GM19372 (cell line): ENCODE measurements around the gene AFF3.
"Not testable (repeated sequence)": the region's sequence is repeated elsewhere in the genome, so short reads cannot be mapped to it uniquely, and the experiment has no call there.

ENCODE experiments used
- ATAC-seq: cut with Tn5 transposase; IDR thresholded peaks from one replicate; pipeline ENCODE4 v1.9.1; 2021; ENCODE audit warnings: mild to moderate bottlenecking, low read depth, moderate library complexity; ENCODE audit not compliant: unreplicated experiment

Gene AFF3

GRCh38 chr2:99942561-99943347, 199.6 kb downstream of the AFF3 start:
- ATAC-seq = no peak

GRCh38 chr2:99940963-99941362, 201.4 kb downstream of the AFF3 start:
- ATAC-seq = no peak

GRCh38 chr2:99939135-99939534, 203.3 kb downstream of the AFF3 start:
- no peak for ATAC-seq

- ATAC-seq = no peak
Observed at GRCh38 chr2:99938250-99938649, 204.1 kb downstream of the AFF3 start.

- ATAC-seq = no peak
Observed at GRCh38 chr2:99936065-99936464, 206.3 kb downstream of the AFF3 start.

- ATAC-seq = no peak
Observed at GRCh38 chr2:99935662-99936061, 206.7 kb downstream of the AFF3 start.

- no peak for ATAC-seq
Observed at GRCh38 chr2:99933894-99934650, 208.3 kb downstream of the AFF3 start.

GRCh38 chr2:99933491-99933890, 208.9 kb downstream of the AFF3 start:
- ATAC-seq = not testable (repeated sequence)

- no peak for ATAC-seq
Observed at GRCh38 chr2:99928470-99929053, 213.8 kb downstream of the AFF3 start.

- ATAC-seq = not testable (repeated sequence)
Observed at GRCh38 chr2:99927690-99928207, 214.6 kb downstream of the AFF3 start.

GRCh38 chr2:99926986-99927385, 215.4 kb downstream of the AFF3 start:
- ATAC-seq = no peak

GRCh38 chr2:99925960-99926359, 216.4 kb downstream of the AFF3 start:
- no peak for ATAC-seq

- ATAC-seq = no peak
Observed at GRCh38 chr2:99922664-99923063, 219.7 kb downstream of the AFF3 start.

GRCh38 chr2:99921903-99922302, 220.5 kb downstream of the AFF3 start:
- ATAC-seq = no peak

GRCh38 chr2:99918389-99918788, 224.0 kb downstream of the AFF3 start:
- no peak for ATAC-seq

GRCh38 chr2:99915108-99915675, 227.2 kb downstream of the AFF3 start:
- ATAC-seq = no peak

GRCh38 chr2:99911736-99912135, 230.7 kb downstream of the AFF3 start:
- no peak for ATAC-seq

GRCh38 chr2:99910902-99911301, 231.5 kb downstream of the AFF3 start:
- no peak for ATAC-seq

GRCh38 chr2:99905636-99906035, 236.8 kb downstream of the AFF3 start:
- no peak for ATAC-seq

- ATAC-seq = no peak
Observed at GRCh38 chr2:99905025-99905424, 237.4 kb downstream of the AFF3 start.

GRCh38 chr2:99903981-99904380, 238.4 kb downstream of the AFF3 start:
- ATAC-seq = no peak
